Measurements from ENCODE around the gene EPHA1.
A peak's percentile ranks its signal among the peaks of the same experiment; 100 is the strongest.
"Not testable (repeated sequence)": the region's sequence is repeated elsewhere in the genome, so short reads cannot be mapped to it uniquely, and the experiment has no call there.

Gene EPHA1

GRCh38 chr7:143402233-143402632 lies 6.4 kb downstream of the EPHA1 start:
- DNase-seq (ENCODE audit: low spot score) = not testable (repeated sequence)

- no peak for DNase-seq (ENCODE audit: low spot score)
These were observed 7.4 kb downstream of the EPHA1 start for GRCh38 chr7:143401265-143401664.

GRCh38 chr7:143399642-143400041 lies 9.0 kb downstream of the EPHA1 start:
- no peak for DNase-seq (ENCODE audit: low spot score)

GRCh38 chr7:143399151-143399550 lies 9.5 kb downstream of the EPHA1 start:
- DNase-seq (ENCODE audit: low spot score) = no peak

GRCh38 chr7:143398616-143399015 lies 10.0 kb downstream of the EPHA1 start:
- no peak for DNase-seq (ENCODE audit: low spot score)

- DNase-seq (ENCODE audit: low spot score) = no peak
These were observed 10.7 kb downstream of the EPHA1 start for GRCh38 chr7:143397710-143398530.

GRCh38 chr7:143396625-143397556 lies 11.8 kb downstream of the EPHA1 start:
- DNase-seq (ENCODE audit: low spot score) = no peak

- DNase-seq (ENCODE audit: low spot score) = no peak
These were observed 12.5 kb downstream of the EPHA1 start for GRCh38 chr7:143396182-143396581.

- no peak for DNase-seq (ENCODE audit: low spot score)
These were observed 13.2 kb downstream of the EPHA1 start for GRCh38 chr7:143395187-143396149.

- no peak for DNase-seq (ENCODE audit: low spot score)
These were observed 13.9 kb downstream of the EPHA1 start for GRCh38 chr7:143394777-143395176.

GRCh38 chr7:143394068-143394467 lies 14.6 kb downstream of the EPHA1 start:
- DNase-seq (ENCODE audit: low spot score) = no peak

- DNase-seq (ENCODE audit: low spot score) = no peak
These were observed 15.2 kb downstream of the EPHA1 start for GRCh38 chr7:143393267-143394041.

- DNase-seq (ENCODE audit: low spot score) = no peak
These were observed 15.8 kb downstream of the EPHA1 start for GRCh38 chr7:143392875-143393266.

- not testable (repeated sequence) for DNase-seq (ENCODE audit: low spot score)
These were observed 16.2 kb downstream of the EPHA1 start for GRCh38 chr7:143392427-143392826.

GRCh38 chr7:143391462-143392404 lies 16.9 kb downstream of the EPHA1 start:
- peak; percentile 94 for DNase-seq (ENCODE audit: low spot score)

GRCh38 chr7:143390773-143391317 lies 17.8 kb downstream of the EPHA1 start:
- no peak for DNase-seq (ENCODE audit: low spot score)

GRCh38 chr7:143390104-143390772 lies 18.4 kb downstream of the EPHA1 start:
- DNase-seq (ENCODE audit: low spot score) = peak; percentile 32

GRCh38 chr7:143389316-143390103 lies 19.1 kb downstream of the EPHA1 start:
- DNase-seq (ENCODE audit: low spot score) = peak; percentile 34

Measured in hepatic stellate cell (primary cell).